MCF 10A (cell line): Measurements from ENCODE around the gene HAPLN2. TPM values are rescaled to one million over a fixed set of nuclear protein-coding genes. Genes with fewer than 3 reads are reported as not detected.

ENCODE experiments used
- BruUV-seq: library from RNA; stranded (reverse); fragments of 400-500 nt; replicated peaks from 2 replicates; lab custom pipeline; 2021; lab: Mats Ljungman, UMichigan
- CTCF ChIA-PET: fragments of 300-600 bp; sonication (Branson Sonifier 250); formaldehyde crosslinking; extraction: SDS; loops from one replicate; lab custom pipeline; 2021; ENCODE audit warnings: antibody characterized with exemption, inconsistent platforms; lab: Yijun Ruan, JAX
- POLR2A ChIA-PET: fragments of 300-600, 350-650 bp; sonication (Branson Sonifier 250); formaldehyde crosslinking; extraction: SDS; loops from one replicate; lab custom pipeline; 2020; ENCODE audit warnings: antibody characterized with exemption, inconsistent platforms; lab: Yijun Ruan, JAX
- DNase-seq: peaks from one replicate; pipeline ENCODE4 v3.0.0-alpha.2; 2018; ENCODE audit not compliant: unreplicated experiment
- H3K27ac Mint-ChIP-seq: one replicate; pipeline ENCODE4 v1.8.0; 2022; ENCODE audit warnings: mild to moderate bottlenecking, low read depth, mixed read lengths; ENCODE audit not compliant: unreplicated experiment
- H3K27me3 Mint-ChIP-seq: one replicate; pipeline ENCODE4 v1.8.0; 2022; ENCODE audit warnings: mixed read lengths; ENCODE audit not compliant: insufficient read depth, unreplicated experiment
- H3K36me3 Mint-ChIP-seq: one replicate; pipeline ENCODE4 v1.8.0; 2022; ENCODE audit warnings: mild to moderate bottlenecking, moderate library complexity, mixed read lengths; ENCODE audit not compliant: insufficient read depth, unreplicated experiment
- H3K4me1 Mint-ChIP-seq: one replicate; pipeline ENCODE4 v1.8.0; 2022; ENCODE audit warnings: mixed read lengths; ENCODE audit not compliant: insufficient read depth, unreplicated experiment
- H3K4me3 Mint-ChIP-seq: one replicate; pipeline ENCODE4 v1.8.0; 2022; ENCODE audit warnings: mild to moderate bottlenecking, moderate library complexity, mixed read lengths; ENCODE audit not compliant: unreplicated experiment
- H3K9me3 Mint-ChIP-seq: one replicate; pipeline ENCODE4 v1.8.0; 2022; ENCODE audit warnings: mixed read lengths; ENCODE audit not compliant: unreplicated experiment
- intact Hi-C: fragments of 100-400 bp; cut with micrococcal nuclease; formaldehyde crosslinking; loops from 2 replicates; pipeline ENCODE4 v1.14.1; 2022
- total RNA-seq: library from RNA; stranded (reverse); gene quantifications from 2 replicates; pipeline ENCODE4 v1.2.3, GENCODE V29; 2022
- TF ChIP-seq, protein P1 (sequence below): fragments of 200-600 bp; IDR thresholded peaks from one replicate; pipeline ENCODE4 v1.8.0; 2022; ENCODE audit warnings: antibody characterized with exemption, mild to moderate bottlenecking; ENCODE audit not compliant: unreplicated experiment

Gene HAPLN2
- total RNA-seq, 1 experiment from 2014 or later, result not detected

GRCh38 chr1:156647351-156647750, 28.1 kb downstream of the HAPLN2 start:
- H3K27me3 Mint-ChIP-seq, result no peaks in the 10 kb centered on the region
- H3K4me3 Mint-ChIP-seq, result no peak overlapping the region
- H3K9me3 Mint-ChIP-seq, result no peaks in the 10 kb centered on the region
- ChIA-PET CTCF (interaction anchor here (0.8 to 11.5 kb wide), 6 partner anchors 10 to 28 kb away, joined by 3 to 154 read pairs (median 32); partner anchors contain the start of gene HAPLN2), POLR2A (no interaction called here)
- H3K36me3 Mint-ChIP-seq, result peaks cover 7% of the 10 kb centered on the region
- TF ChIP-seq, protein P1, sequence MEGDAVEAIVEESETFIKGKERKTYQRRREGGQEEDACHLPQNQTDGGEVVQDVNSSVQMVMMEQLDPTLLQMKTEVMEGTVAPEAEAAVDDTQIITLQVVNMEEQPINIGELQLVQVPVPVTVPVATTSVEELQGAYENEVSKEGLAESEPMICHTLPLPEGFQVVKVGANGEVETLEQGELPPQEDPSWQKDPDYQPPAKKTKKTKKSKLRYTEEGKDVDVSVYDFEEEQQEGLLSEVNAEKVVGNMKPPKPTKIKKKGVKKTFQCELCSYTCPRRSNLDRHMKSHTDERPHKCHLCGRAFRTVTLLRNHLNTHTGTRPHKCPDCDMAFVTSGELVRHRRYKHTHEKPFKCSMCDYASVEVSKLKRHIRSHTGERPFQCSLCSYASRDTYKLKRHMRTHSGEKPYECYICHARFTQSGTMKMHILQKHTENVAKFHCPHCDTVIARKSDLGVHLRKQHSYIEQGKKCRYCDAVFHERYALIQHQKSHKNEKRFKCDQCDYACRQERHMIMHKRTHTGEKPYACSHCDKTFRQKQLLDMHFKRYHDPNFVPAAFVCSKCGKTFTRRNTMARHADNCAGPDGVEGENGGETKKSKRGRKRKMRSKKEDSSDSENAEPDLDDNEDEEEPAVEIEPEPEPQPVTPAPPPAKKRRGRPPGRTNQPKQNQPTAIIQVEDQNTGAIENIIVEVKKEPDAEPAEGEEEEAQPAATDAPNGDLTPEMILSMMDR, result no peak
- H3K27ac Mint-ChIP-seq, result no peak overlapping the region
- intact Hi-C loops, result no loop called here
- no peaks in the 10 kb centered on the region for H3K4me1 Mint-ChIP-seq
- no peak for DNase-seq
- no TSS peak for BruUV-seq

DNA sequence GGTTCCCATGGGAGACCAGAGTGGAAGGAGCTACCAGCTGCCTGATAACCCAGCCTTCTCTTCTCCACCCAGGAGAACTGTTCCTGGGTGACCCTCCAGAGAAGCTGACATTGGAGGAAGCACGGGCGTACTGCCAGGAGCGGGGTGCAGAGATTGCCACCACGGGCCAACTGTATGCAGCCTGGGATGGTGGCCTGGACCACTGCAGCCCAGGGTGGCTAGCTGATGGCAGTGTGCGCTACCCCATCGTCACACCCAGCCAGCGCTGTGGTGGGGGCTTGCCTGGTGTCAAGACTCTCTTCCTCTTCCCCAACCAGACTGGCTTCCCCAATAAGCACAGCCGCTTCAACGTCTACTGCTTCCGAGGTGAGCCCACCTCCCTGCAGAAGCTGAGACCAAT, 29.3 kb downstream of the HAPLN2 start:
- H3K9me3 Mint-ChIP-seq, result no peaks in the 10 kb centered on the region
- no TSS peak for BruUV-seq
- H3K4me1 Mint-ChIP-seq, result no peaks in the 10 kb centered on the region
- H3K27me3 Mint-ChIP-seq, result no peaks in the 10 kb centered on the region
- intact Hi-C loops, result no loop called here
- H3K27ac Mint-ChIP-seq, result no peak overlapping the region
- ChIA-PET POLR2A (interaction anchor here (0.7 to 2.0 kb wide), 5 partner anchors 9 to 77 kb away, joined by 3 to 6 read pairs (median 4); no protein-coding TSS in a partner anchor), CTCF (interaction anchor here (0.5 to 11.5 kb wide), 19 partner anchors 9 to 265 kb away, joined by 3 to 154 read pairs (median 4); no protein-coding TSS in a partner anchor)
- peaks cover 2% of the 10 kb centered on the region for H3K36me3 Mint-ChIP-seq
- DNase-seq, result no peak
- no peak overlapping the region for H3K4me3 Mint-ChIP-seq
- TF ChIP-seq, protein P1, result no peak

GRCh38 chr1:156648951-156649350, 29.7 kb downstream of the HAPLN2 start:
- H3K4me3 Mint-ChIP-seq, result no peak overlapping the region
- no peaks in the 10 kb centered on the region for H3K36me3 Mint-ChIP-seq
- peak; percentile 43 for DNase-seq
- no peaks in the 10 kb centered on the region for H3K4me1 Mint-ChIP-seq
- no peaks in the 10 kb centered on the region for H3K27me3 Mint-ChIP-seq
- TF ChIP-seq, protein P1, result no peak
- ChIA-PET CTCF (interaction anchor here (0.5 to 11.5 kb wide), 20 partner anchors 10 to 265 kb away, joined by 3 to 154 read pairs (median 4); no protein-coding TSS in a partner anchor), POLR2A (interaction anchor here (0.7 to 2.0 kb wide), 5 partner anchors 9 to 77 kb away, joined by 3 to 6 read pairs (median 4); no protein-coding TSS in a partner anchor)
- intact Hi-C loops, result no loop called here
- BruUV-seq, result no TSS peak
- no peak overlapping the region for H3K27ac Mint-ChIP-seq
- no peaks in the 10 kb centered on the region for H3K9me3 Mint-ChIP-seq

GRCh38 chr1:156652131-156652991, 33.1 kb downstream of the HAPLN2 start:
- no peaks in the 10 kb centered on the region for H3K27me3 Mint-ChIP-seq
- H3K4me1 Mint-ChIP-seq, result peaks cover 3% of the 10 kb centered on the region
- DNase-seq, result peak; percentile 66
- BruUV-seq, result no TSS peak
- H3K4me3 Mint-ChIP-seq, result no peak overlapping the region
- intact Hi-C loops, result no loop called here
- ChIA-PET POLR2A (interaction anchor here (0.6 to 1.9 kb wide), 2 partner anchors 9 to 42 kb away, joined by 4 to 6 read pairs; no protein-coding TSS in a partner anchor), CTCF (interaction anchor here (0.6 to 11.5 kb wide), 12 partner anchors 7 to 267 kb away, joined by 3 to 154 read pairs (median 5); no protein-coding TSS in a partner anchor)
- no peaks in the 10 kb centered on the region for H3K9me3 Mint-ChIP-seq
- peaks cover 1% of the 10 kb centered on the region for H3K36me3 Mint-ChIP-seq
- TF ChIP-seq, protein P1, result no peak
- no peak overlapping the region for H3K27ac Mint-ChIP-seq
